PC-3 (cell line): Measurements from ENCODE around the gene MAP1LC3B. TPM values are rescaled to one million over a fixed set of nuclear protein-coding genes. Genes with fewer than 3 reads are reported as not detected.

ENCODE experiments used
- ATAC-seq: fragments of 200-7000 bp; cut with Tn5 transposase; 2 replicates; pipeline ENCODE4 v1.9.1; 2020; ENCODE audit warnings: mild to moderate bottlenecking, moderate library complexity
- BruUV-seq: library from RNA; stranded (reverse); fragments of 400-500 nt; replicated peaks from 2 replicates; lab custom pipeline; 2021; lab: Mats Ljungman, UMichigan
- CTCF ChIA-PET: fragments of 300-600 bp; sonication (Branson Sonifier 250); formaldehyde crosslinking; loops from one replicate; lab custom pipeline; 2022; ENCODE audit warnings: antibody characterized with exemption; lab: Charles Lee
- POLR2A ChIA-PET: fragments of 300-600 bp; sonication (Branson Sonifier 250); formaldehyde crosslinking; loops from one replicate; lab custom pipeline; 2022; ENCODE audit warnings: antibody characterized with exemption; ENCODE audit not compliant: unreplicated experiment; lab: Charles Lee
- DNase-seq: peaks from one replicate; pipeline ENCODE4 v3.0.0-alpha.2; 2015
- H2AFZ ChIP-seq: fragments of 300-600 bp; sonication (generic); 2 replicates; pipeline ENCODE4 v1.6.0; 2016; ENCODE audit warnings: antibody characterized with exemption, low read length
- H3F3A ChIP-seq: fragments of 300-600 bp; sonication (generic); one replicate; pipeline ENCODE4 v1.6.0; 2017; ENCODE audit warnings: antibody characterized with exemption, low read length, control low read depth, mild to moderate bottlenecking; ENCODE audit not compliant: unreplicated experiment
- H3K27ac ChIP-seq: fragments of 300-600 bp; sonication (generic); 2 replicates; pipeline ENCODE4 v1.5.1; 2016; ENCODE audit warnings: mild to moderate bottlenecking, low read length
- H3K27me3 ChIP-seq: fragments of 300-600 bp; sonication (generic); 2 replicates; pipeline ENCODE4 v1.6.1; 2016; ENCODE audit warnings: low read length, mixed read lengths
- H3K36me3 ChIP-seq: fragments of 300-600 bp; sonication (generic); 2 replicates; pipeline ENCODE4 v1.6.1; 2016; ENCODE audit warnings: low read depth, mixed run types, low read length, mixed read lengths
- H3K4me1 ChIP-seq: fragments of 300-600 bp; sonication (generic); 2 replicates; pipeline ENCODE4 v1.5.1; 2016; ENCODE audit warnings: low read length; ENCODE audit not compliant: insufficient read depth
- H3K4me2 ChIP-seq: fragments of 300-600 bp; sonication (generic); 2 replicates; pipeline ENCODE4 v1.6.0; 2016; ENCODE audit warnings: low read length
- H3K4me3 ChIP-seq: fragments of 300-600 bp; sonication (generic); 2 replicates; pipeline ENCODE4 v1.5.1; 2016; ENCODE audit warnings: mild to moderate bottlenecking, low read length, mixed read lengths
- H3K79me2 ChIP-seq: fragments of 300-600 bp; sonication (generic); 2 replicates; pipeline ENCODE4 v1.6.1; 2017; ENCODE audit warnings: low read length, mixed read lengths
- H3K9ac ChIP-seq: fragments of 300-600 bp; sonication (generic); 2 replicates; pipeline ENCODE4 v1.6.0; 2016; ENCODE audit warnings: mild to moderate bottlenecking, low read length
- H3K9me2 ChIP-seq: fragments of 300-600 bp; sonication (generic); replicated peaks from 2 replicates; pipeline ENCODE4 v1.6.1; 2016; ENCODE audit warnings: mixed run types, low read length, mixed read lengths
- H3K9me3 ChIP-seq: fragments of 300-600 bp; sonication (generic); 2 replicates; pipeline ENCODE4 v1.6.1; 2016; ENCODE audit warnings: low read length, mixed read lengths
- H4K20me1 ChIP-seq: fragments of 300-600 bp; sonication (generic); 2 replicates; pipeline ENCODE4 v1.6.1; 2016; ENCODE audit warnings: low read length, mixed read lengths
- CTCF ChIP-seq: fragments of 300-600 bp; sonication (generic); conservative IDR thresholded peaks from 2 replicates; pipeline ENCODE4 v1.5.1; 2017; ENCODE audit warnings: antibody characterized with exemption, low read depth, mild to moderate bottlenecking, low read length
- EZH2 ChIP-seq: fragments of 300-600 bp; sonication (generic); IDR thresholded peaks from one replicate; pipeline ENCODE4 v1.6.1; 2017; ENCODE audit warnings: antibody characterized with exemption, mild to moderate bottlenecking, low read length; ENCODE audit not compliant: unreplicated experiment
- EZH2phosphoT487 ChIP-seq: fragments of 300-600 bp; sonication (generic); IDR thresholded peaks from 2 replicates; pipeline ENCODE4 v1.6.1; 2018; ENCODE audit warnings: mild to moderate bottlenecking, antibody characterized with exemption, low read length, borderline replicate concordance
- intact Hi-C: fragments of 100-400 bp; cut with micrococcal nuclease; formaldehyde crosslinking; loops from 2 replicates; pipeline ENCODE4 v1.9.0; 2023
- total RNA-seq: library from RNA; depleted of rRNA; stranded (reverse); fragments of >200 nt; gene quantifications from 2 replicates; pipeline ENCODE4 v1.2.3, GENCODE V29; 2014

The MAP1LC3B gene
- total RNA-seq, 1 experiment from 2014 or later: 11.9 TPM

- no peaks in the 10 kb centered on the region for H3K79me2 ChIP-seq
- H3K36me3 ChIP-seq: no peaks in the 10 kb centered on the region; the same call in 1 of the 2 replicates
- intact Hi-C loops: no loop called here
- H3F3A ChIP-seq: no peaks in the 10 kb centered on the region
- no peak overlapping the region for H3K9ac ChIP-seq
- H3K4me3 ChIP-seq: no peak overlapping the region
- H3K9me3 ChIP-seq: no peaks in the 10 kb centered on the region
- ChIA-PET POLR2A (no interaction called here), CTCF (no interaction called here)
- H4K20me1 ChIP-seq: no peaks in the 10 kb centered on the region
- no peak overlapping the region for H3K27ac ChIP-seq
- no peak overlapping the region for H2AFZ ChIP-seq
- no peak for ATAC-seq
- H3K4me2 ChIP-seq: no peak overlapping the region
- H3K27me3 ChIP-seq: no peaks in the 10 kb centered on the region
- H3K9me2 ChIP-seq: no peaks in the 10 kb centered on the region
- no TSS peak for BruUV-seq
- H3K4me1 ChIP-seq: no peaks in the 10 kb centered on the region
- no peak for TF ChIP-seq EZH2phosphoT487
- no peak for TF ChIP-seq CTCF
- TF ChIP-seq EZH2: no peak
- no peak for DNase-seq
Measured at GRCh38 chr16:87358696-87359095, 33.4 kb upstream of the MAP1LC3B start.

- Histone ChIP-seq H3K4me1 (no peaks in the 10 kb centered on the region), H2AFZ (no peak overlapping the region), H4K20me1 (no peaks in the 10 kb centered on the region), H3K27ac (no peak overlapping the region), H3K79me2 (no peaks in the 10 kb centered on the region), H3K4me2 (no peak overlapping the region), H3F3A (no peaks in the 10 kb centered on the region), H3K27me3 (no peaks in the 10 kb centered on the region), H3K9me2 (no peaks in the 10 kb centered on the region), H3K4me3 (no peak overlapping the region), H3K9ac (no peak overlapping the region), H3K36me3 (no peaks in the 10 kb centered on the region; the same call in 1 of the 2 replicates), H3K9me3 (no peaks in the 10 kb centered on the region)
- CTCF ChIA-PET: no interaction called here
- BruUV-seq: no TSS peak
- TF ChIP-seq EZH2 (no peak), CTCF (no peak), EZH2phosphoT487 (no peak)
- POLR2A ChIA-PET: no interaction called here
- ATAC-seq (no peak), DNase-seq (no peak)
- intact Hi-C loops: no loop called here
Measured at GRCh38 chr16:87359121-87359520, 33.0 kb upstream of the MAP1LC3B start.

DNA sequence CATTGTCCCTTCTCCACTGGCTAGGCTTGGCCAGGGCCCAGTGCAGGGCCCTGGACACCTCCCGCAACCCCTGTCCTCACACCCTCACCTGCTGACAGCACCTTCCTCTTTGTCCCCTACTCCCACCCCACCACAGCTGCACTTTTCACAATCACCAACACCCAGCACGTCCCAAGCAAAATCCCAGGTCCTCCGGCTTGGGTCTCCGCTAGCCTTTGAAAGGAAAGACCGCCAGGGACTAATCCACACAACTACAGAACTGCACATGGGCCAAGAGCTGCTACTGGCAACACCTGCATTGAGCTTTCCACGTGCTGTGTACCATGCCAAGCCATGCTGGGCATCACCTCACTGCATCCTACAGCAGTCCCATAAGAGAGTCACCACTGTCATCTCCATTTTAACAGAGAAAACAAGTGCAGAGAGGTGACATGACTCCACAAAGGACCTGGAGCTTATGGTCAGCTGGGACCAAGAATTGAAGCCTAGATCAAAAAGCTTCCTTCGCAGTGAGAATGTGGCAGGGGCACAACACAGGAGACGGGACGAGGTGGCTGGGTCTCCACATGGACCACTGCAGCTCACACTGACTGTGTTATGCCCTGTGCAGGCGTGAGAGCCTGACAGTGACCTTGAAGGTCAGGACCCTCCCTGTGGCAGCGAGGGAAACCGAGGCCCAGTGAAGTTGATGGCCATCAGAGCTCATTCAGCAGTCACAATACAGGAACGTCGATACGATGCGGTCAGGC is 31.1 kb upstream of the MAP1LC3B start:
- POLR2A ChIA-PET: no interaction called here
- Histone ChIP-seq H3K27ac (no peak overlapping the region), H3K4me2 (no peak overlapping the region), H3K36me3 (no peaks in the 10 kb centered on the region; the same call in 1 of the 2 replicates), H3K9ac (no peak overlapping the region), H3K4me1 (no peaks in the 10 kb centered on the region), H2AFZ (no peak overlapping the region), H3K79me2 (0 out of 2 replicates have a peak, but pooled peaks cover 7% of the 10 kb centered on the region), H3K9me3 (no peaks in the 10 kb centered on the region), H3K4me3 (no peak overlapping the region), H3K9me2 (no peaks in the 10 kb centered on the region), H4K20me1 (no peaks in the 10 kb centered on the region), H3K27me3 (no peaks in the 10 kb centered on the region), H3F3A (no peaks in the 10 kb centered on the region)
- ATAC-seq (no peak), DNase-seq (no peak)
- intact Hi-C loops: no loop called here
- CTCF ChIA-PET: no interaction called here
- TF ChIP-seq CTCF (no peak), EZH2 (no peak), EZH2phosphoT487 (no peak)
- BruUV-seq: no TSS peak
